Panc1 (cell line): ENCODE data around the gene NECTIN1. TPM values are rescaled to one million over a fixed set of nuclear protein-coding genes. Genes with fewer than 3 reads are reported as not detected.

Source experiments
- ATAC-seq: fragments of 200-7000 bp; cut with Tn5 transposase; 2 replicates; pipeline ENCODE4 v1.9.1; 2020; ENCODE audit warnings: mild to moderate bottlenecking, moderate library complexity
- BruUV-seq: library from RNA; stranded (reverse); fragments of 400-500 nt; replicated peaks from 2 replicates; lab custom pipeline; 2021; lab: Mats Ljungman, UMichigan
- CTCF ChIA-PET: fragments of 300-600 bp; sonication (Branson Sonifier 250); formaldehyde crosslinking; loops from one replicate; lab custom pipeline; 2022; ENCODE audit warnings: antibody characterized with exemption; lab: Charles Lee
- POLR2A ChIA-PET: fragments of 300-600 bp; sonication (Branson Sonifier 250); formaldehyde crosslinking; loops from one replicate; lab custom pipeline; 2022; ENCODE audit warnings: antibody characterized with exemption; lab: Charles Lee
- DNase-seq: peaks from one replicate; pipeline ENCODE4 v3.0.0-alpha.2; 2010; ENCODE audit warnings: low read depth, low spot score
- H3K27ac ChIP-seq: 2 replicates; pipeline ENCODE4 v1.5.1; 2011; ENCODE audit warnings: mild to moderate bottlenecking, low read length, inconsistent platforms
- H3K27me3 ChIP-seq: fragments of 200-500 bp; sonication (Bioruptor generic); 2 replicates; pipeline ENCODE4 v1.6.0; 2014; ENCODE audit warnings: low read length, inconsistent platforms; ENCODE audit not compliant: control insufficient read depth, insufficient read depth
- H3K36me3 ChIP-seq: fragments of 200-500 bp; sonication (Bioruptor generic); 2 replicates; pipeline ENCODE4 v1.5.1; 2014; ENCODE audit warnings: inconsistent platforms, mild to moderate bottlenecking, low read length, moderate library complexity; ENCODE audit not compliant: control insufficient read depth, insufficient read depth
- H3K4me1 ChIP-seq: 2 replicates; pipeline ENCODE4 v1.5.1; 2011; ENCODE audit warnings: inconsistent platforms, mild to moderate bottlenecking, low read length, moderate library complexity; ENCODE audit not compliant: control insufficient read depth, insufficient read depth
- H3K4me3 ChIP-seq, 2 experiments: 2 replicates each; pipeline ENCODE4 v1.5.1; 2011 to 2012; ENCODE audit warnings: low read depth in 2 of 2, low read length in 2 of 2, mild to moderate bottlenecking in 2 of 2, inconsistent platforms in 1 of 2, moderate library complexity in 1 of 2
- H3K9me3 ChIP-seq: fragments of 200-500 bp; sonication (Bioruptor generic); 2 replicates; pipeline ENCODE4 v1.5.1; 2014; ENCODE audit warnings: low read depth, mild to moderate bottlenecking, inconsistent platforms, low read length, moderate library complexity; ENCODE audit not compliant: control insufficient read depth, insufficient read depth
- CTCF ChIP-seq: fragments of 450-650 bp; IDR thresholded peaks from 2 replicates; pipeline ENCODE4 v1.5.1; 2017; ENCODE audit warnings: mild to moderate bottlenecking
- POLR2AphosphoS5 ChIP-seq: IDR thresholded peaks from 2 replicates; pipeline ENCODE4 v1.6.1; 2012; ENCODE audit warnings: mild to moderate bottlenecking, low read depth, low read length, moderate library complexity
- REST ChIP-seq, 2 experiments: IDR thresholded peaks; 2 replicates each; pipeline ENCODE4 v1.6.1; 2011 to 2012; ENCODE audit warnings: low read depth in 2 of 2, control low read depth in 1 of 2, low read length in 1 of 2, mild to moderate bottlenecking in 1 of 2, moderate library complexity in 1 of 2; ENCODE audit not compliant: insufficient read depth in 1 of 2
- SIN3A ChIP-seq: IDR thresholded peaks from 2 replicates; pipeline ENCODE4 v1.6.1; 2012; ENCODE audit warnings: low read depth, mild to moderate bottlenecking, low read length, moderate library complexity, borderline replicate concordance; ENCODE audit not compliant: insufficient read depth
- TCF7L2 ChIP-seq: IDR thresholded peaks from 2 replicates; pipeline ENCODE4 v1.6.1; 2011; ENCODE audit warnings: mild to moderate bottlenecking, low read depth, low read length, inconsistent platforms
- in situ Hi-C: cut with HindIII; loops from 2 replicates; pipeline ENCODE4 v1.10.0; 2016; ENCODE audit warnings: low sequenced_read_pairs, low pct_unique_long_range_greater_than_20kb
- intact Hi-C: fragments of 100-400 bp; cut with micrococcal nuclease; formaldehyde crosslinking; loops from one replicate; pipeline ENCODE4 v1.10.0; 2022; ENCODE audit not compliant: unreplicated experiment
- total RNA-seq: library from RNA; stranded (reverse); gene quantifications from one replicate; pipeline ENCODE4 v1.2.1, GENCODE V29; 2021; ENCODE audit not compliant: unreplicated experiment

Gene NECTIN1
- total RNA-seq, 1 experiment from 2014 or later, result 14.6 TPM

- POLR2A ChIA-PET, result no interaction called here
- CTCF ChIA-PET, result interaction anchor here (0.7 kb wide), 1 partner anchor 115 kb away, joined by 3 read pairs; no protein-coding TSS in a partner anchor
- Histone ChIP-seq H3K4me1 (no peaks in the 10 kb centered on the region), H3K27me3 (peaks cover 27% of the 10 kb centered on the region), H3K4me3 (no peak overlapping the region), H3K9me3 (no peaks in the 10 kb centered on the region), H3K27ac (no peak overlapping the region), H3K36me3 (no peaks in the 10 kb centered on the region)
- TF ChIP-seq SIN3A (no peak), CTCF (no peak), REST (IDR thresholded peaks at IDR 0.05; ENCODE audit: insufficient read depth in 1 of 2, low read depth in 2 of 2, low read length in 1 of 2) (no peak), POLR2AphosphoS5 (no peak), TCF7L2 (no peak)
- ATAC-seq, result no peak
- no peak for DNase-seq
- in situ Hi-C loops, result no loop called here
- intact Hi-C loops, result no loop called here
- BruUV-seq, result no TSS peak
Observed at GRCh38 chr11:119757378-119757777, 28.4 kb upstream of the NECTIN1 start.

- ATAC-seq (no peak), DNase-seq (no peak)
- no peak overlapping the region for H3K27ac ChIP-seq
- ChIA-PET CTCF (interaction anchor here (0.6 to 0.7 kb wide), 2 partner anchors 31 to 110 kb away, joined by 3 read pairs; no protein-coding TSS in a partner anchor), POLR2A (no interaction called here)
- intact Hi-C loops, result no loop called here
- in situ Hi-C loops, result no loop called here
- TF ChIP-seq TCF7L2 (no peak), CTCF (no peak), POLR2AphosphoS5 (no peak), SIN3A (no peak), REST (IDR thresholded peaks at IDR 0.05; ENCODE audit: insufficient read depth in 1 of 2, low read depth in 2 of 2, low read length in 1 of 2) (no peak)
- no peaks in the 10 kb centered on the region for H3K4me1 ChIP-seq
- H3K4me3 ChIP-seq, result no peak overlapping the region
- H3K36me3 ChIP-seq, result no peaks in the 10 kb centered on the region
- no TSS peak for BruUV-seq
- peaks cover 27% of the 10 kb centered on the region for H3K27me3 ChIP-seq
- no peaks in the 10 kb centered on the region for H3K9me3 ChIP-seq
Observed at GRCh38 chr11:119756169-119756865, 27.3 kb upstream of the NECTIN1 start.
